Natural killer cell treated with Interleukin-12 subunit alpha and Interleukin-12 subunit beta and Interleukin-15 and Interleukin-18, amount 100 ng/mL, for 72 hours (primary cell): ENCODE data around the gene RSKR. TPM values are rescaled to one million over a fixed set of nuclear protein-coding genes. Genes with fewer than 3 reads are reported as not detected.
"Not testable (repeated sequence)": the region's sequence is repeated elsewhere in the genome, so short reads cannot be mapped to it uniquely, and the experiment has no call there.

Experiments
- ATAC-seq, 2 donors: fragments of 150-1000 bp; cut with Tn5 transposase in 1 of 2; sonication (Bioruptor Pico), chemical (Tn5 transposase) in 1 of 2; 2 replicates each; pipeline ENCODE4 v1.10.0; 2021
- DNase-seq: peaks from one replicate; pipeline ENCODE4 v3.0.0; 2022; ENCODE audit warnings: low spot score
- H3K27ac Mint-ChIP-seq, 2 donors: 1 replicate in 1 of 2; 2 replicates in 1 of 2; pipeline ENCODE4 v1.8.0; 2022; ENCODE audit warnings: mixed read lengths in 2 of 2, mild to moderate bottlenecking in 1 of 2, moderate library complexity in 1 of 2
- H3K27me3 Mint-ChIP-seq, 2 donors: 1 replicate in 1 of 2; 2 replicates in 1 of 2; pipeline ENCODE4 v1.8.0; 2022; ENCODE audit warnings: mixed read lengths in 2 of 2
- H3K36me3 Mint-ChIP-seq: one replicate; pipeline ENCODE4 v1.8.0; 2022; ENCODE audit warnings: mixed read lengths
- H3K4me1 Mint-ChIP-seq, 2 donors: 1 replicate in 1 of 2; 2 replicates in 1 of 2; pipeline ENCODE4 v1.8.0; 2022; ENCODE audit warnings: low read depth in 2 of 2, mixed read lengths in 2 of 2, mild to moderate bottlenecking in 1 of 2
- H3K4me3 Mint-ChIP-seq: one replicate; pipeline ENCODE4 v1.8.0; 2022; ENCODE audit warnings: mixed read lengths
- H3K9me3 Mint-ChIP-seq: 2 replicates; pipeline ENCODE4 v1.8.0; 2022; ENCODE audit warnings: mixed read lengths
- total RNA-seq, 2 donors: library from RNA; stranded (reverse); gene quantifications; one replicate each; pipeline ENCODE4 v1.2.3, GENCODE V29; 2022

The RSKR gene
- total RNA-seq, 2 donors from 2014 or later = 34.4 to 108 TPM

DNA sequence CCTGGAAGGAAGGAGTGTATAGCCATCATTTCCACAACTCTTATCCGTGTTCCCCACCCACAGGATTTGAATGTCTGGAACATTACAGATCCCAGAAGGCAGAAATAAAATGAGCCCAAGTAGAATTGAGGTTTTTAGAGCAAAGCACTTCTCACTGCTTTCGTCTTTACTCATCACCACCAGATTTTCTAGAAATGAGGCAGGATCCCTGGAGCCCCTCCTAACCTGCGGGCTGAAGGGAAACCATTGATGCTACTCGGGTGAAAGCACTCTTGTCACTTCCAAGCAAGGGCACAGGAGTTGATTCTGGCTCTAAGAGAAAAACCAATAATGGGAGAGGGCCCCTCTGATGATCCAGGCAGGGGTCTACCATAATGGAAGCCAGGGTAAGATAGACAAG is 34.5 kb downstream of the RSKR start:
- DNase-seq = no peak
- ATAC-seq = peak in 1 of 2 donors; percentile 52
- H3K9me3 Mint-ChIP-seq = no peaks in the 10 kb centered on the region
- no peaks in the 10 kb centered on the region for H3K27me3 Mint-ChIP-seq
- H3K27ac Mint-ChIP-seq = peak overlapping the region in 1 of 2 donors; percentile 30
- H3K4me1 Mint-ChIP-seq = peaks cover 10 to 34% of the 10 kb centered on the region in 2 donors
- H3K4me3 Mint-ChIP-seq = peak overlapping the region; percentile 63
- H3K36me3 Mint-ChIP-seq = peaks cover 10% of the 10 kb centered on the region

DNA sequence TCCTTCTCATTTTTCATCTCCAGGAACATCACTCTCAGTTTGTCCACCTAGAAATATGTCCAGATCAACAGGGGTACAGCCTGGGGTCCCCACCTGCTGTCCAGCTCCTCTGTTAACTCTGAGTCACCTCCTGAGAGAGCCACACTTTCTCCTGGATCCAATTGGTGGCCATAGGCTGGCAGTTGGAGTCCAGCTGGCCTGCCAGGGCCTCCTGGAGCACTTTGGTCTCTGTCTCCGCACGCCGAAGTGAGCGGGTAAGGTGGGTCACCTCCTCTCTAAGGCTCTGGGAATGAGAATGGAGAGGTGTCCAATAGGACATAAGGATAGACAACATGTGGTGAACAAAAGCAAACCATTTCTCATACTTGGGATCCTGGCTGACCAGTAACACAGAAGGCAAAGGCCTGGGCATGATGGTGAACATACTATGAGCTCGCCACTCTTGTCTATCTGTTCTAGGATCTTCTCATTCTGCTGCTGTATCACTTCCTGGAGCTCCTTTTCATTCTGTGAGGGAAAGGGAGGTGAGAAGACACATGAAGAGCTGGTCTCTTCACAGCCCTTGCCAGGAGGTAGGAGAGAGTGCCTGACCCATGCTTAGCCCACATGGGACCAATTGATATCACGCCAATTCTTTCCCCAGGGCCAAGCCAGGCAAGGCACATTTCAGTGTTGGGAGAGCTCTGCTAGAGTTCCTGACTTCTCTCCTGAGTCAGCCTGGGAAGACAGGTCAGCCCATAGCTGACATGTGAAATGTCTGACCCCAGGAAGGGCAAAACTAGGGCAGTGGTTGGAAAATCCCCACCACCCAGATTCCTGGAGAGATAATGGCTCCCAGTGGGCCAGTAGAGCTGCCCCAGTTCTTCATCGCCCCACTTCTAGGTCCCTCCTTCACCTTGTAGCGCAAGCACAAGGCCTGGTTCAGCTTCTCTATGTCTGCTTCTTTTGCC is 35.5 kb downstream of the RSKR start:
- peaks cover 10% of the 10 kb centered on the region for H3K36me3 Mint-ChIP-seq
- ATAC-seq = no peak
- H3K9me3 Mint-ChIP-seq = no peaks in the 10 kb centered on the region
- H3K27me3 Mint-ChIP-seq = no peaks in the 10 kb centered on the region
- peak overlapping the region in 1 of 2 donors; percentile 30 for H3K27ac Mint-ChIP-seq
- peak overlapping the region; percentile 63 for H3K4me3 Mint-ChIP-seq
- DNase-seq = no peak
- peaks cover 13 to 34% of the 10 kb centered on the region in 2 donors for H3K4me1 Mint-ChIP-seq

DNA sequence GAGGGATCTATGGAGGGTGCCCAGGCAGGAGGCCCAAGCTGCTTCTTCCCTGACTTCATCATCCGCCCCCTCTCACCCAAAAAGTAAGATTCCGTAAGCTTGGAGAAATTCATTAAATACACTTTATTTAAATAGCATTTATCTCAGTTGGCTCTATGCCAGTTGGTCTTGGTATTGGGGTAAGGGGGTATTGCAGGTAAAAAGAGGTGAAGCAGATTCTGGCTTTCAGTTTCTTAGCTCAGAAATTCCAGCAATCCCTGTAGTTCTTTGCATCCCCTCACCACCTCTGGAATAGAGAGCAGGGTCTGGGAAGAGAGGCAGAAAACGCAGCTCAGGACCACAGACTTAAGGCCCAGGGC is 36.5 kb downstream of the RSKR start:
- Mint-ChIP-seq H3K36me3 (peaks cover 10% of the 10 kb centered on the region), H3K27ac (peak overlapping the region; percentile 71 to 90), H3K4me1 (peaks cover 21 to 40% of the 10 kb centered on the region in 2 donors), H3K9me3 (no peaks in the 10 kb centered on the region), H3K4me3 (no peak overlapping the region), H3K27me3 (no peaks in the 10 kb centered on the region)
- DNase-seq (no peak), ATAC-seq (no peak)

DNA sequence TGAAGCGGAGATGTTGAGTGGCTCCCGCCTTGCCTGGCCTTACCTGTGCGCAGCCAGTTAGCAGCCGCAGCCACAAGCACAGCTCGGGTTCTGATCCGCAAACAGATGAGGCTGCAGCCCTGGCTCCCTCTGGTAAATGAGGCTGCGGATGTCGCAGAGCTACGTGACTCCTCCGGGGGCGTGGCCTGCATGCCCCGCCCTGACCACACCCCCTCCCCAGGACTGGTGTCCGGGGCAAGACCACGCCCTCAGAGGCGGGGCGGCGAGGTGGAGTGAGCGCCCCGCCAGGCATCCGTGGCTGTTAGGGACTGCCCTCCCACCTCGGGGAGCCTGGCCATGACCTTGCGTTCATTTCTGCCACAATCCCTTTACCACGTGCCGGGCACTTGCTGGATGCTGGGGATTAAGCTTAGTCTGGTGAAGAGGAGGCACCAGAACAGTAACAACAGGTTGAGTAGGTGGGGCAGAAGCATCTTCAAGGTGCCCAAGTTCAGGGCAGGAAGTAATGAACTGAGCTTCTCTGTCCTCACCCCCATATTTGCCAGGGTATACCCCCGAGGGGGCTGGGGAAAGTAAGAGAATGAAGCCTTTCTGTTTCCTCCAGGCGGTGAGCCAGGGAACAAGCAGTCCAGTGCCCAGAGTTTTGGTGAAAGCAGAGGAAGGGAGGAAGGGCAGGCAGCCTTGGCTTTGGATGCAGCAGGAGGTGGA is 37.1 kb downstream of the RSKR start, which contains the start of gene ALDOC:
Gene ALDOC, minus strand, starts transcription at position 138 of the 708 bp plus-strand sequence. CDS start 1,363 bp downstream, outside the sequence.
- H3K4me1 Mint-ChIP-seq = peaks cover 26 to 45% of the 10 kb centered on the region in 2 donors

DNA sequence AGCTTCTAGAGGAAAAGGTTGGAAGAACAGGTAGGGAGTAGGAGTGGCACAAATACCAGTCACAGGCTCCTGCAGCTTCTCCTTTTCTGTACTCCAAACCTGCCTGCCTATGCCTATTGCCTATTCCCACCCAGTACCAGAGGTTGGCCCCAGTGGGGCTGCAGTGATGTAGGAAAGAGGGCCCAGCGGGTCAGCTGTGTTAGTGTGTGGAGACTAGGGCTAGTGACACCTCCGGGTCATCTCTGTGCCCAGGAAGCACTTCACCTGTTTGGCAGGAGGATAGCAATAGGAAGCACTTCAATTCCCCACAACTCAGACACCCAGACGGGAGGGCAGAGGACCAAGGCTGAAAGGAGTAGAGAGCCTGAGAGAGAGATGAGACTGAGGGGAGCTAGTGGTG is 38.0 kb downstream of the RSKR start:
- Mint-ChIP-seq H3K36me3 (peaks cover 10% of the 10 kb centered on the region), H3K27ac (peak overlapping the region; percentile 71 to 90), H3K4me1 (peaks cover 31 to 50% of the 10 kb centered on the region in 2 donors), H3K4me3 (peak overlapping the region; percentile 90)
- not testable (repeated sequence) for H3K27me3 Mint-ChIP-seq, ATAC-seq, DNase-seq, H3K9me3 Mint-ChIP-seq

More for the DNA sequence above, 37.1 kb downstream of the RSKR start, which contains the start of gene ALDOC:
- no peaks in the 10 kb centered on the region for H3K27me3 Mint-ChIP-seq
- no peaks in the 10 kb centered on the region for H3K9me3 Mint-ChIP-seq
- H3K27ac Mint-ChIP-seq = peak within 1 kb of the TSS; percentile 71 to 90
- peak; percentile 99 for DNase-seq
- ATAC-seq = peak; percentile 98 to 99
- H3K36me3 Mint-ChIP-seq = peaks cover 10% of the 10 kb centered on the region
- peak within 1 kb of the TSS; percentile 90 for H3K4me3 Mint-ChIP-seq

DNA sequence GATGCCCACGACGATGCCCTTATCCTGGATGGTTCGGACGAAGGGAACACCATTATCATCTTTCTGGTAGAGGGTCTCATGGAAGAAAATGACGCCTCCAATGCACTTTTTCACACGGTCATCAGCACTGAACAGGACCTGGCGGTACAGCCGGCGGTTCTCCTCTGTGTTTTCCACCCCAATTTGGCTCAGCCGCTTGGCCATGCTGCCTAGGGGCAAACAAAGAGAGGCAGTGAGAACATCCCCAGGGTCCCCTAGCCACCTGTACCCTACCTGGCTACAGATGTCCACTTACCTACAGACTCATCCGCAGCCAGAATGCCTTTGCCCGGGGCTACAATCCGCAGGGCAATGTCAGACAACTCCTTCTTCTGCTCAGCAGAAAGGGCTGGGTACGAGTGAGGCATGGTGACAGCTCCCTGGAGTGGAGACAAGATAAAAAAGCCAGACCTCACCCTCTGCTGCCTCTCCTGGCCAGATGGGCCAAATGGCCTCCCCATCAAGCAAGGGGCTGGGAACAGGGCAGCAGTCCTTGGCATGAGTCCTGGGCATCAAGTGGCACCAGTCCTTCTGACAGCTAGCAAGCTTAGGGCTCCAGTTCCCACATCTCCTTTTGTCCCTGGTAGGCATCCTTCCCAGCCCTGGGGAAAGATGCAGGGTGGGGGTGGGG is 38.7 kb downstream of the RSKR start:
- Mint-ChIP-seq H3K9me3 (no peaks in the 10 kb centered on the region), H3K36me3 (peaks cover 7% of the 10 kb centered on the region), H3K27me3 (no peaks in the 10 kb centered on the region), H3K4me3 (no peak overlapping the region), H3K27ac (no peak overlapping the region), H3K4me1 (peaks cover 36 to 47% of the 10 kb centered on the region in 2 donors)
- DNase-seq (no peak), ATAC-seq (no peak)

DNA sequence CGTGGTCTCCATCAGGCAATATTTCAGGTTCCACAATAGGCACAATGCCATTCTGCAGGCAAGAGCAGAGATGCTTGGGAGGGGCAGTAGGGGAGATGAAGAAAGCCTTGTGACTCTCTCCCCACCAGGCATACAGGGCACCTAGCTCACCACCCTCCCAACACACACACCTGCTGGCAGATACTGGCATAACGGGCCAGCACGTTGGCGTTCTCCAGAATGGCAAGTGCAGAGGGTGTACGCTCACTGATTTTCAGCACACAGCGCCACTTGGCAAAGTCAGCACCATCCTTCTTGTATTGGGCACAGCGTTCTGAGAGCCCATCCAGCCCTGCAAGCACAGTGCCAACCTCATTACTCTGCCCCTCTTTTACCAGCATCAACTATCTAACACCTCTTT is 39.5 kb downstream of the RSKR start:
- no peaks in the 10 kb centered on the region for H3K9me3 Mint-ChIP-seq
- ATAC-seq (no peak), DNase-seq (no peak)
- H3K36me3 Mint-ChIP-seq = peaks cover 5% of the 10 kb centered on the region
- H3K27me3 Mint-ChIP-seq = no peaks in the 10 kb centered on the region
- H3K4me3 Mint-ChIP-seq = no peak overlapping the region
- H3K27ac Mint-ChIP-seq = no peak overlapping the region
- H3K4me1 Mint-ChIP-seq = peaks cover 41 to 48% of the 10 kb centered on the region in 2 donors

DNA sequence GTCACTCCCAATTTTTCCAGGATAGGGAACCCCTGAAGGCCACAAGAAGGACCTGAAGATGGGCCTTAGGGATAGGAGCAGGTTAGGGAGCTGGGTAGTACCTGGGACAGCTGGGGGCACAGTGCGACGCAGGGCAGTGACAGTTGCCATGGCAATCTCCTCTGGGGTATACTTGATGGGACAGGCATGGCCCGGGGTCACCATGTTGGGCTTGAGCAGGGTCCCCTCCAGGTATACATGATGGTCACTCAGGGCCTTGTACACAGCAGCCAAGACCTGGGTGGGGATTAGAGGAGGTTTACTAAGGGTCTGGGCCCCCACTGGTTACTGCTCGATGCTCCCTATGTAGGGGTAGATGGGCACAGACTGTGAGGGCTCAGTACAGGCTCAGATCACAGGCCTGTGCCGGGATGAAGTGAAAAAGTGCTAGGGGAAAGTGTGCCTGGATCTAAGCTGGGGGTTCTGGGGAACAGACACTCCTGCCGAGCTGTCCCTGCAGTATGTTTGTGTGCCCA is 40.0 kb downstream of the RSKR start:
- H3K4me1 Mint-ChIP-seq = peaks cover 43 to 45% of the 10 kb centered on the region in 2 donors
- H3K4me3 Mint-ChIP-seq = no peak overlapping the region
- H3K27ac Mint-ChIP-seq = no peak overlapping the region
- H3K27me3 Mint-ChIP-seq = no peaks in the 10 kb centered on the region
- peaks cover 1% of the 10 kb centered on the region for H3K36me3 Mint-ChIP-seq
- ATAC-seq (no peak), DNase-seq (no peak)
- no peaks in the 10 kb centered on the region for H3K9me3 Mint-ChIP-seq

DNA sequence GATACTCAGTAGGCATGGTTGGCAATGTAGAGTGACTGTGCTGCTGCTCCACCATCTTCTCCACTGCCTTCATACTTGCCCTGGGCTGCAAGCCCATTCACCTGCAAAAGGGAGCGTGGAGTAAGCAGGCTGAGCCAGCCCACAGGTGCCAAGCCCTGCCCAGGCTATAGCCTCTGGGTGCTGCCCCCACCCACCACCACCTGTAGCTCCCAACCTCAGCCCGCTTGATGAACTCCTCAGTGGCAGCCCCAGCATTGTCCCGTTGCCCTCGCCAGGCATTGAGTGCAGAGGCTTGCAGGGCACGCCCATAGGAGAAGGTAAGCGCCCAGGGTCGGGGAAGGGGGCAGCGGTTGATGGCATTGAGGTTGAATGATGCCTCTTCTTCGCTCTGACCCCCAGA is 40.5 kb downstream of the RSKR start:
- Mint-ChIP-seq H3K27me3 (no peaks in the 10 kb centered on the region), H3K4me3 (no peak overlapping the region), H3K36me3 (no peaks in the 10 kb centered on the region), H3K27ac (no peak overlapping the region), H3K4me1 (peaks cover 44 to 45% of the 10 kb centered on the region in 2 donors), H3K9me3 (no peaks in the 10 kb centered on the region)
- no peak for DNase-seq
- ATAC-seq = no peak

DNA sequence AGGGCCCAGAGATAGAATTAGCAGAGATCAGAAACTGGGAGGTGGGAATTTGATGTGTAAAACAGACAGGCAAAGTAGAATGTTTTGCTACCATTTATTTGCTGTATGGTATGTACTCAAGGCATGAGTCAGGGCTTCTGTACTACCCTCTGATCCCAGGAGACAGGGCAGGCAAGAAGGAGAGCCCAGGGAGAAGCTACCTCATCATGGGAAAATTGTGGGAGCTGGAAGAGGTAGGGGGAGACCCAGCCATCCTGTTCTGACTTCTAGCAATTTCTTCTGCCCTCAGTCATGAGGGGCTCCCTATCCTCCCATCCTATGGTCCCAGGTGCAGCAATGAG is 41.0 kb downstream of the RSKR start:
- ATAC-seq (no peak), DNase-seq (no peak)
- Mint-ChIP-seq H3K27me3 (no peaks in the 10 kb centered on the region), H3K4me3 (peak overlapping the region; percentile 94), H3K9me3 (no peaks in the 10 kb centered on the region), H3K4me1 (peaks cover 49 to 50% of the 10 kb centered on the region in 2 donors), H3K27ac (peak overlapping the region; percentile 83 to 96), H3K36me3 (no peaks in the 10 kb centered on the region)

DNA sequence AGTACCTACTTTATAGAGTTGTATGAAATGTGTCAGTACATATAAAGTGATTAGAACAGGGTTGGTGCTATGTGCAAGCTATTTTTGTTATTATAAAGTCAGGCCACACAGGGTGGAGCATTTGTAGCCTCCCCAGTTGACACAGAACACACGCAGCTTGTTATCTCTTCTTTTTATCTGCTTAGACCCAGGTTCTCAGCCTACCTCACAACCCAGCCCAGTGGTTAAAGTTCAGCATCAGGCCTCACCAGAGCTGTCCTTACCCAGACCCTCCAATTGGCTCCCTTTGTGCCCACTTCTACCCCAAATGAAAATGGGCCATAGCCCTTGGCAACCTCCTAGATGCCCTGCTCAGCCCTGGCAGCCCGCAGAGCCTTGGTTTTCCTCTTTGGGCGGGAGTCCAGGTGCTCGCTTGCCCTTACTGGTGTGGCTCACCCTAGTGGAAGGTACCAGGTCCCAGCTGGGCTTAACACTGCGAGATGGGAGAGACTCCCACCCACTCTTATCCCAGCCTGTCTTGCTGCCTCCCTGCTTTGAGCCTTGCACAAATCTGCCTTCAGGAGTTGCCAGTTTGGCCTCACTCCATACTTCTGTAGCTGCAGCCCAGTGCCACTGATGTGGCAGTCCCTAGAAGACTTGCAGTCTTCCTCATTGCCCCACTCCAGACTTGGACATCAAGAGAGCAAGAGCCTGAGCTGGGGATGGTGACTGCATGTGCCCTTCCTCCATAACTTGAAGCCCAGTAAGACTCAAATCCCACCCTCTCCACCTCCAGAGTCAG is 41.5 kb downstream of the RSKR start:
- H3K9me3 Mint-ChIP-seq = no peaks in the 10 kb centered on the region
- peak overlapping the region; percentile 94 for H3K4me3 Mint-ChIP-seq
- H3K27ac Mint-ChIP-seq = peak overlapping the region; percentile 83 to 96
- H3K4me1 Mint-ChIP-seq = peaks cover 55 to 56% of the 10 kb centered on the region in 2 donors
- DNase-seq = no peak
- H3K36me3 Mint-ChIP-seq = no peaks in the 10 kb centered on the region
- ATAC-seq = no peak
- H3K27me3 Mint-ChIP-seq = no peaks in the 10 kb centered on the region

DNA sequence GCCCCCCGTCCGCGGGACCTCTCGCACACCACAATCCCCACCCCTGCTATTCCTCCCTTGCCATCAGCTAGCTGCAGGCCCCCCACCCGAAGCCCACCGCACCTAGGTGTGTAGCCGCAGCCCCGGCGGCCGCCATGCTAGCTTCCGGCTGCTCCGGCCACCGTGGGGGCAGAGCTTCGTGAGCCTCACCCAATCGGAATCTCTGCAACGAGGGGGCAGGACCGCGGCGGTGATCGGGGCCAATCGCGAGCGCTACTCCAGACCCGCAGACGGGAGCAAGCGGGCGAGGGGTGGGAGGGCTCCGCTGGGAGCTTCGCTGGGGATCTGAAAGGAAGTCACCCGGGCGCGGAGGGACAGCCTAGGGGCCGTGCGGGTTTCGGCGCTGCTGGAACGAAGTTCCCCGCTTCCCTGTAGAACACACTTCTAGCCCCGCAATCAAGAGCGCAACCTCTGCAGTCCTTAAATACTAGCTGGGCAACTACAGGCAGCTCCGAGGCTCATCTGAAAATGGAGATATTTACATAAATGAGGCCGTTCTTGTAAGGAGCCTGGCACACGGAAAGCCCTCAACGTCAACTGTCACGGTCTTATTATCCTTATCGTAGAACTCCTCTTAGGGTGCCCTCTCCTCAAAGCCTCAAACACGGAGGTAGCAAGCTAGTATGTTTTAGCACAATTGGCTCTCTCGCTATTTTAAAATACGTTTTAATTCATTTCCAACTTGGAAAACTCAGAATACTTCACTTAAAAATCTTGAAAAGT is 42.4 kb downstream of the RSKR start, which contains the start of gene PIGS:
Gene PIGS, minus strand, starts transcription at position 164 of the 762 bp plus-strand sequence. Its CDS starts 28 bp downstream, at position 136.
- DNase-seq (peak; percentile 96), ATAC-seq (peak; percentile 99)
- Mint-ChIP-seq H3K4me1 (peaks cover 54 to 55% of the 10 kb centered on the region in 2 donors), H3K4me3 (peak within 1 kb of the TSS; percentile 94), H3K36me3 (no peaks in the 10 kb centered on the region), H3K9me3 (no peaks in the 10 kb centered on the region), H3K27ac (peak within 1 kb of the TSS; percentile 83 to 96), H3K27me3 (no peaks in the 10 kb centered on the region)
